Sigmoid colon (tissue), 7 donors: ENCODE measurements around the gene FST. TPM values are rescaled to one million over a fixed set of nuclear protein-coding genes. Genes with fewer than 3 reads are reported as not detected.

Experiments used
- DNase-seq: peaks from one replicate; pipeline ENCODE4 v3.0.0-alpha.2; 2019
- H3K27ac ChIP-seq, 4 donors: fragments of 200-600 bp; sonication (generic); one replicate each; pipeline ENCODE4 v1.5.1; 2016 to 2019; ENCODE audit warnings: mild to moderate bottlenecking in 1 of 4
- H3K27me3 ChIP-seq, 3 donors: fragments of 200-600 bp; sonication (generic); one replicate each; pipeline ENCODE4 v1.5.1; 2019; ENCODE audit warnings: mild to moderate bottlenecking in 1 of 3
- H3K36me3 ChIP-seq, 4 donors: fragments of 200-600 bp; sonication (generic); one replicate each; pipeline ENCODE4 v1.5.1; 2016 to 2019
- H3K4me1 ChIP-seq, 4 donors: fragments of 200-600 bp; sonication (generic); one replicate each; pipeline ENCODE4 v1.5.1; 2017 to 2019
- H3K4me3 ChIP-seq, 4 donors: fragments of 200-600 bp; sonication (generic); one replicate each; pipeline ENCODE4 v1.5.1; 2017 to 2019; ENCODE audit warnings: mild to moderate bottlenecking in 2 of 4, moderate library complexity in 1 of 4
- H3K9me3 ChIP-seq, 4 donors: fragments of 200-600 bp in 3 of 4; sonication (generic) in 3 of 4; one replicate each; pipeline versions ENCODE4 v1.5.1 to v1.6.1; 2013 to 2019
- EP300 ChIP-seq, 4 donors: sonication (generic); formaldehyde crosslinking; IDR thresholded peaks; one replicate each; pipeline ENCODE4 v1.6.1; 2017; ENCODE audit warnings: antibody characterized with exemption in 4 of 4
- POLR2A ChIP-seq, 2 donors: fragments of 450-650 bp; IDR thresholded peaks; one replicate each; pipeline ENCODE4 v1.6.1; 2016; ENCODE audit warnings: antibody characterized with exemption in 2 of 2, mild to moderate bottlenecking in 2 of 2, moderate library complexity in 2 of 2
- POLR2AphosphoS5 ChIP-seq, 4 donors: sonication (generic); formaldehyde crosslinking; IDR thresholded peaks; one replicate each; pipeline ENCODE4 v1.6.1; 2017; ENCODE audit warnings: antibody characterized with exemption in 4 of 4
- WGBS, 2 donors: extraction: QIAGEN DNeasy Blood & Tissue Kit; methylation state at CpG; one replicate each; pipeline ENCODE4 v1.1.7; 2013; 5-methylcytosine and 5-hydroxymethylcytosine counted together
- intact Hi-C: fragments of 100-400 bp; cut with DNase I; formaldehyde crosslinking; loops from one replicate; pipeline ENCODE4 v1.15.1; 2023
- polyA plus RNA-seq, 3 donors: library from polyadenylated mRNA; stranded (reverse); fragments of 200-250 nt; gene quantifications; one replicate each; pipeline ENCODE4 v1.2.3, GENCODE V29; 2013
- total RNA-seq, 4 donors: library from RNA; depleted of rRNA; stranded (reverse); fragments of >200 nt; gene quantifications; one replicate each; pipeline ENCODE4 v1.1.0, GENCODE V29; 2016
- TF ChIP-seq, protein P1 (sequence below), 4 experiments: fragments of 450-650 bp in 3 of 4; fragments of 200-600 bp in 1 of 4; IDR thresholded peaks; one replicate each; pipeline ENCODE4 v1.5.1; 2016 to 2019; ENCODE audit warnings: antibody characterized with exemption in 4 of 4, mild to moderate bottlenecking in 3 of 4, moderate library complexity in 2 of 4
- donor health status: healthy with polysubstance abuse.
- donor health status: Bipolar disorder and iron deficiency.
- donor health status: healthy.

The FST gene
- total and polyA plus RNA-seq, 7 donors, result 0.46 to 8.8 (median 3.0) TPM

- Histone ChIP-seq H3K36me3 (no peaks in the 10 kb centered on the region), H3K27ac (no peak overlapping the region), H3K27me3 (no peaks in the 10 kb centered on the region), H3K4me3 (no peak overlapping the region), H3K4me1 (peaks cover 0 to 17% (median 10%) of the 10 kb centered on the region in 4 donors), H3K9me3 (no peaks in the 10 kb centered on the region)
- no peak for DNase-seq
- WGBS, 2 donors, result 94 to 95% methylated on average over 13 of the region's 13 CpGs
- TF ChIP-seq POLR2AphosphoS5 (IDR thresholded peaks at IDR 0.05), result no peak
- TF ChIP-seq, protein P1, sequence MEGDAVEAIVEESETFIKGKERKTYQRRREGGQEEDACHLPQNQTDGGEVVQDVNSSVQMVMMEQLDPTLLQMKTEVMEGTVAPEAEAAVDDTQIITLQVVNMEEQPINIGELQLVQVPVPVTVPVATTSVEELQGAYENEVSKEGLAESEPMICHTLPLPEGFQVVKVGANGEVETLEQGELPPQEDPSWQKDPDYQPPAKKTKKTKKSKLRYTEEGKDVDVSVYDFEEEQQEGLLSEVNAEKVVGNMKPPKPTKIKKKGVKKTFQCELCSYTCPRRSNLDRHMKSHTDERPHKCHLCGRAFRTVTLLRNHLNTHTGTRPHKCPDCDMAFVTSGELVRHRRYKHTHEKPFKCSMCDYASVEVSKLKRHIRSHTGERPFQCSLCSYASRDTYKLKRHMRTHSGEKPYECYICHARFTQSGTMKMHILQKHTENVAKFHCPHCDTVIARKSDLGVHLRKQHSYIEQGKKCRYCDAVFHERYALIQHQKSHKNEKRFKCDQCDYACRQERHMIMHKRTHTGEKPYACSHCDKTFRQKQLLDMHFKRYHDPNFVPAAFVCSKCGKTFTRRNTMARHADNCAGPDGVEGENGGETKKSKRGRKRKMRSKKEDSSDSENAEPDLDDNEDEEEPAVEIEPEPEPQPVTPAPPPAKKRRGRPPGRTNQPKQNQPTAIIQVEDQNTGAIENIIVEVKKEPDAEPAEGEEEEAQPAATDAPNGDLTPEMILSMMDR (IDR thresholded peaks at IDR 0.05), result no peak
- no peak for TF ChIP-seq POLR2A (IDR thresholded peaks at IDR 0.05)
- no peak for TF ChIP-seq EP300 (IDR thresholded peaks at IDR 0.05)
- intact Hi-C loops, result no loop called here
Measured at GRCh38 chr5:53438079-53438478, 42.4 kb upstream of the FST start.

- TF ChIP-seq POLR2AphosphoS5 (IDR thresholded peaks at IDR 0.05), result no peak
- no peaks in the 10 kb centered on the region for H3K36me3 ChIP-seq
- peaks cover 0 to 17% (median 9%) of the 10 kb centered on the region in 4 donors for H3K4me1 ChIP-seq
- WGBS, 2 donors, result 70 to 73% methylated on average over 6 of the region's 6 CpGs
- H3K4me3 ChIP-seq, result no peak overlapping the region
- H3K27ac ChIP-seq, result no peak overlapping the region
- DNase-seq, result no peak
- no peaks in the 10 kb centered on the region for H3K27me3 ChIP-seq
- intact Hi-C loops, result no loop called here
- no peaks in the 10 kb centered on the region for H3K9me3 ChIP-seq
Measured at GRCh38 chr5:53438486-53439472, 41.6 kb upstream of the FST start.

GRCh38 chr5:53442961-53443360 is 37.5 kb upstream of the FST start:
- TF ChIP-seq, protein P1 (IDR thresholded peaks at IDR 0.05), result no peak
- TF ChIP-seq POLR2AphosphoS5 (IDR thresholded peaks at IDR 0.05) (no peak), EP300 (IDR thresholded peaks at IDR 0.05) (no peak), POLR2A (IDR thresholded peaks at IDR 0.05) (no peak)
- no peak overlapping the region for H3K27ac ChIP-seq
- no peak for DNase-seq
- no peaks in the 10 kb centered on the region for H3K27me3 ChIP-seq
- H3K9me3 ChIP-seq, result no peaks in the 10 kb centered on the region
- no peak overlapping the region for H3K4me3 ChIP-seq
- intact Hi-C loops, result no loop called here
- H3K36me3 ChIP-seq, result no peaks in the 10 kb centered on the region
- H3K4me1 ChIP-seq, result peaks cover 0 to 17% (median 9%) of the 10 kb centered on the region in 4 donors
- 88 to 94% methylated on average over 1 of the region's 1 CpG for WGBS, 2 donors

DNA sequence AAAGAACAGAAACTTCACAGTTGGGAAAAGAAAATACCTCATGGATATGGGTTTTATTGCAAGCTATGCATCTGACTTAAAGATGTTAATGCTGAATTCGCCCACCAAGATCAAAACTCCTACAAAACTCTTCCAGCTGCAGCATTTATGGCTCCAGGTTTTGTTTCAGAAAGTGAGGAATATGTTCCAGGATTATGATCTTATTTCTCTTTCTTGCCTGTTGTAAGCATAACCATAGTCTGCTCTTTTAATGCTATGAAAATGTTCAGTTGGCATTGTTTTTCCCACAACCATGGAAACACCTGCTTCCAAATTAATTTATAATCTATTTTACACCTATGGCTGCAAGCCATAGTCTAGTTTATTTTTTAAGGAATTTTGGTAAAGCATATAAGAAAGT is 34.9 kb upstream of the FST start:
- intact Hi-C loops, result no loop called here
- 72 to 81% methylated on average over 1 of the region's 1 CpG for WGBS, 2 donors
- no peak overlapping the region for H3K4me3 ChIP-seq
- H3K27ac ChIP-seq, result no peak overlapping the region
- no peaks in the 10 kb centered on the region for H3K4me1 ChIP-seq
- TF ChIP-seq, protein P1 (IDR thresholded peaks at IDR 0.05), result no peak
- no peak for TF ChIP-seq POLR2A (IDR thresholded peaks at IDR 0.05)
- no peak for TF ChIP-seq POLR2AphosphoS5 (IDR thresholded peaks at IDR 0.05)
- no peak for TF ChIP-seq EP300 (IDR thresholded peaks at IDR 0.05)
- no peaks in the 10 kb centered on the region for H3K9me3 ChIP-seq
- no peaks in the 10 kb centered on the region for H3K27me3 ChIP-seq
- DNase-seq, result no peak
- H3K36me3 ChIP-seq, result no peaks in the 10 kb centered on the region

DNA sequence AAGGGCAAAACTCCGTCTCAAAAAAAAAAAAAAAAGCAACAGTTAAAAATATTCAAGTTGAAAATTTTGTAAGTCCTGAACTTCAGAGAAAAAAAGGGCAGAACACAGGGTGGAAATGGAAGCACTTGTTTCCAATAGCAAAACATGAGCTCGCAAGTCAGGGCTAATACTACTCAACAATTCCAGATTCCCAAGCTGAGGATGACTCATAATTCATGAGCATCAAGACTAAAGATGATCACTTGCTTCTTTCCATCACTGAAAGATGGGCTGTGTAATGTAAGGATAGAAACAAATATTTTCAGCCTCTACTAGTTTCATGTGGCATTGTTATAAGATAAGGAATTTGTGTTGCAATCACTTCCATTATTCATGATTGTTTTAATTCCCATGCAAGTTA is 33.5 kb upstream of the FST start:
- 90 to 95% methylated on average over 2 of the region's 2 CpGs for WGBS, 2 donors
- H3K27me3 ChIP-seq, result no peaks in the 10 kb centered on the region
- no peak for DNase-seq
- intact Hi-C loops, result no loop called here
- H3K27ac ChIP-seq, result no peak overlapping the region
- H3K36me3 ChIP-seq, result no peaks in the 10 kb centered on the region
- H3K9me3 ChIP-seq, result no peaks in the 10 kb centered on the region
- H3K4me3 ChIP-seq, result no peak overlapping the region
- no peaks in the 10 kb centered on the region for H3K4me1 ChIP-seq
- TF ChIP-seq POLR2A (IDR thresholded peaks at IDR 0.05), result no peak
- TF ChIP-seq, protein P1 (IDR thresholded peaks at IDR 0.05), result no peak
- no peak for TF ChIP-seq EP300 (IDR thresholded peaks at IDR 0.05)
- no peak for TF ChIP-seq POLR2AphosphoS5 (IDR thresholded peaks at IDR 0.05)
